Umbilical cord (tissue), 2 donors: ENCODE data around the gene HMGN3. TPM values are rescaled to one million over a fixed set of nuclear protein-coding genes. Genes with fewer than 3 reads are reported as not detected.
"Not testable (repeated sequence)": the region's sequence is repeated elsewhere in the genome, so short reads cannot be mapped to it uniquely, and the experiment has no call there.

Source experiments
- DNase-seq: peaks from one replicate; pipeline ENCODE4 v3.0.0-alpha.2; 2015; ENCODE audit warnings: low spot score
- total RNA-seq: library from RNA; depleted of rRNA; stranded (reverse); fragments of >200 nt; gene quantifications from one replicate; pipeline ENCODE4 v1.2.3, GENCODE V29; 2014; ENCODE audit warnings: low replicate concordance; ENCODE audit not compliant: insufficient read depth

Gene HMGN3
- total RNA-seq = 33.5 TPM

DNA sequence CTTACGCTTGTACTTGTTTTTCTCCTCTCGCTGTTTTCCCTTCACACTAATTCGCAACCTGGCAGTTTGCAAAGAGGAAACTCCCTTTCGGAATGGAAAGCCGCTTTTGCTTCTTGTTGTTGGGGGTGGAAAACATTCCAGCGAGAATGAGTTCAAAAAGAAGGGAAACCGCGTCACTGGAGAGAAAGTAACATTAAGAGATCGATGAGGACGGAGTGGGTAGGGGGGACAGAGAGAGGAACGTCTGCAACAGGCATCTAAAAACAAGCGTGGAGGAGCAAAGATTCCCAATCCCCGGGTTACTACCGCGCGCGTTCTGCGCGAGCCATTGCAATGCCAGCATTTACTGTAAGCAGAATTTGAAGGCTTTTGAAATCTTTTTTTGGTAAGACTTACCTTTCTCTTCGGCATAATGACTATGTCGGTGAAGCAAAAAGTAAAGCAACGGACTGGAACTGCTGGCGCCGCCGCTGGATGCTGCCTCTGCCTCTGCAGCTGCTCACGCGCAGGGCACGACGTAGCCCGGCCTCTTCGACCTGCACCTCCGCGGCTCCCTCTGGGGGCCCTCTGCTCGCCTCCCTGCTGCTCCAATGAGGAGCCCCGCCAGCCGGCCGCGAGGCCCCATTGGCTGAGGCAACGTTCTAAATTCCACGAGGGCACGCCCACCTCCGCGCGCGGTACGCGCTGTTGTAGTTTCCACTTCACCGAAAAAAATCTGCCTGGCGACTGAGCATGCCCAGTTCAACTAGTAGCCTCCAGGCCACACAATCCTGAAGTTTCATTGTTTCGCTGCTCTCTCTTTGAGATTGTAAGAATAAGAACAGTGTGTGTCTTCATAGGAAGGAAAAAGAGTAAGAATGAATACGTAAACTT is at the start of gene HMGN3:
TSS of gene HMGN3 (minus strand) at position 533 of the 873 bp plus-strand sequence.
- DNase-seq = peak; percentile 96

GRCh38 chr6:79280756-79281155 is 46.3 kb upstream of the HMGN3 start:
- DNase-seq = no peak

DNA sequence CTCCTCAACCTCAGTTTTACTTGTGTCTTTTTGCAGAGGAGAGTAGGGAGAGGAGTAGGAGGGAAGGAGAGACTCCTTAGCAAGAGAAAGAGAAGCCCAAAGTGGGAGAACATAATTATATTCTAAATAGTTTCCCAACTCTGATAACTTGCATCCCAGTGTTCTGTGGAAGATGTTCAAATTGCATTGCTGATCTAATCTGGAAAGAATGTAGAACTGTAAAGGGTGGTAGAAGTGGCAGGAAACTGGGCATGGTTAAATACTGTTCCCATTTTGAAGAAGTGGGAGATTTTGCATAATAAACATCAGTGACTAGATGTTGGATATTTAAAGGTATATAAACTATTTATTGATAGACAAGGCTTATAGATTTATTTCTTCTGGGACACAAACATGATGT is 42.6 kb upstream of the HMGN3 start:
- DNase-seq = no peak

GRCh38 chr6:79269877-79270276 is 35.4 kb upstream of the HMGN3 start:
- peak; percentile 47 for DNase-seq

DNA sequence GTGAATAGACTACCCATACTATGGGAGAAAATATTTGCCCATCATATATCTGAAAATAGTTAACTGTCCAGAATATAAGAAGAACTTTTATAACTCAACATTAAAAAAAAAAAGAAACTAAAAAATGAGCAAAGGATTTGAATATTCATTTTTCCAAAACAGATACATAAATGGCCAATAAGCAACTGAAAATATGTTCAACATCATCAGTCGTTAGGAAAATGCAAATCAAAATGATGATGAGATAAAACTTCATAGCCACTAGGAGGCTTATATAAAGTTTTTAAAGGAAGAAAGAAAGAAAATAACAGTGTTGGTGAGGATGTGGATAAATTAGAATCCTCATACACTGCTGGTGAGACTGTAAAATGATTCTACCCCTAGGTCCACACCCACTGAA is 32.6 kb upstream of the HMGN3 start:
- DNase-seq = no peak

DNA sequence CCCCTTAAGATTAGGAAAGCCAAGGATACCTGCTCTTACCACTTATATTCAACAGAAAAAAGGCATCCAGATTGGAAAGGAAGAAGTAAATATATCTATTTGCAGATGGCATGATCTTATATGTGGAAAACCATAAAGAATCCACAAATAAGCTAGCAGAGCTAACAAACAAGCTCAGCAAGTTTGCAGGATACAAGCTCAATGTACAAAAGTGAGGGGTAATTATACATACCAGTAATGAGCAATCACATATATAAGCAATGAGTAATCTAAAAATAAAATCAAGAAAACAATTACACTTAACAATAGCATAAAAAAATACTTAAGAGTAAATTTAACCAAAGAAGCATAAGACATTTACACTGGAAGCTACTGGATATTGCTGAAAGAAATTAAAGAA is 31.6 kb upstream of the HMGN3 start:
- no peak for DNase-seq

- DNase-seq = no peak
Measured at GRCh38 chr6:79263359-79263758, 28.9 kb upstream of the HMGN3 start.

DNA sequence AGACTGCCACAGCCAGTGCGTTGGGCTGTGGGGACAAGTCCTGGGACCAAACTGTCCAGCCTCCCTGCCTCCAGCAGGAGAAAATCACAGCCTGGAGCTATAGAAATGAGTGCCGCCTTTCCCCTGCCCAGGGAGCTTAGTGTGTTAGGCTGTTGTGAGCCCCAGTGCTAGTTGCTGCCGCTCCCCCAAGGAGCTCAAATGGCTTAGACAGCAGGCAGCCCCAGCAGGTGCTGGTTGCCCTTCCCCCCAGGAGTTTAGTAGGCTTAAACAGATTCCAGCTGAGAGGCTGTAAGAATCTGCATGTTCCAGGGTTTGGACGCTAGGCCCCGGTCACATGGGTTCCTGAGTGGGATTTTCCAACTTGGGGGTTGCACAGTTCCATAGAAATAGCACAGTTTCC is 27.2 kb upstream of the HMGN3 start:
- DNase-seq = no peak

DNA sequence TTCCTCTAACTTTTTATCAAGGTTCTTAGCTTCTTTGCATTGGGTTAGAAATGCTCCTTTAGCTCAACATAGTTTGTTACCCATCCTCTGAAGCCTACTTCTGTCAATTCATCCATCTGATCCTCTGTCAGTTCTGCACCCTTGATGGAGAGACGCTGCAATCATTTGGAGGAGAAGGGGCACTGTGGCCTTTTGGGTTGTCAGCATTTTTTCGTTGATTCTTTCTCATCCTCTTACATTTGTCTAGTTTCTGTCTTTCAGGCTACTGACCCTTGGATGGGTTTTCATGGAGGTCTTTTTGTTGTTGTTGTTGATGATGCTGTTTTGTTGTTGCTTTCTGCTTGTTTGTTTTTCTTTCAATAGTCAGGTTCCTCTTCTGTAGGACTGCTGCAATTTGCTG is 26.3 kb upstream of the HMGN3 start:
- no peak for DNase-seq

DNA sequence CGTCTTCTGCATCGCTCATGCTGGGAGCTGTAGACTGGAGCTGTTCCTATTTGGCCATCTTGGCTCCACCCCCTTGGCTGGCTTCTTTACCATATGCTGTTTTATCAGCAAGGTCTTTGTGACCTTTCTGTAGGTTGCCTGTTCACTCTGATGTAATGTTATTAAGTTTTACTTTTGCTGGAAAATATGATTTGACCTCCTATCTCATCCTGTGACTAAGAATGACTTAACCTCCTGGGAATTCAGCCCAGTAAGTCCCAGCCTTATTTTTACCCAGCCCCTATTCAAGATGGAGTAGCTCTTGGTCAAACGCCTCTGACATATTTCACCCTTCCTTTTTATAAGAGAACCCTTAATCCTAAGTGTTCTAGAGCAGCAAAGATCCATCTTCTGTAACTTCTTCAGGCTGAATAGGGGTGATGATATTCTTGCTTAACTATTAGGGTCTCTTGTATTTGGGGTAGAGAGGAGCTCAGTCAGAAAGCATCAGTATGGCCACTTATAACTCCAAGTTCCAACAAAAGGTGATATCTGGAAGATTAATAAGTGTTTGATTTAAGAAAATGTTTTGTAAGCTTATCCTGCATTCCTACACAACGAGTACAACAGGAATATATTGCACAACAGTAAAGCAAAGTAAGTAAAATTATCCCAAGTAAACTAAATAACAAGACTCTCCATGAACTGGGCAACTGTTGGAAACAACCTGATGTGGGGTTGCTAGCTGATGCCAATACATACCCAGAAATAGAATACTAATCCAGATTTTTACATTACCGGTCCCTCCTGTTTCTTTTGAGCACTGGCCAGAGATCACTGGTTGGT is 23.1 kb upstream of the HMGN3 start:
- DNase-seq = no peak

GRCh38 chr6:79256770-79257169 is 22.3 kb upstream of the HMGN3 start:
- not testable (repeated sequence) for DNase-seq

- DNase-seq = not testable (repeated sequence)
Measured at GRCh38 chr6:79255086-79255485, 20.6 kb upstream of the HMGN3 start.

DNA sequence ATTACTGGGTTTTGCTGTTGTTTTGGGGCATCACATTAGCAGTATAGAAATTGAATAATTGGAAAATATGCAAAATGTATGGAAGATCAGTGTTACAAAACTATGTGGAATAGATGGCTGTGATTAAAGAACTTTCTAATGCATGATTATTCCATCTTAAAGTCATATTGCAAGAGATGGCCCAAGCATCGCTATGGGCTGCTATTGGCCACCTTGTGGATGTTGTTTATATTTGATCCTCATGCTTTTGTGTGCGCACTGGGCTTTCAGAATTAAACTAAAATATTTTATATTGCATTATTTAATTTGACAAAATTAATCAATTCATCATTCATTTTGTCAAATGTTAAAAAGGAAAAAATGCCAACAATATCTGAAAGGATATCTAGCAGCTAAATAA is 16.1 kb upstream of the HMGN3 start:
- no peak for DNase-seq

DNA sequence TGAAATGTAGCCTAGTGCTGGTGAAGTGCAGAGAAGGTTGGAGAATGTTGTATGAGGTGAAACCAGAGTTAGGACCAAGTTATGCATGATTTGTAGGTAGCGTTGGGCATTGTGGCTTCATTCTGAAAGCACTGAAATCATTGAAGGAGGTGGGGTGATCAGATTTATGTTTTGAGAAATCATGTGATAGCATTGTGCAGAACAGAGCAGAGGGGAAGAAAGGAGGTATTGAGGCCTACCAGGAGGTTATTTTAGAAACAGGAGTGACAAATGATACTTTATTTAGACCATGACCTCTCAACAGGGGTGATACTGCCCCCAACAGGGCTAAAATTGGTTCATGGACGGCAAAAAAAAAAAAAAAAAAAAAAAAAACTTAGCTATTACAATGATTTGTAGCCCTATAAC is 15.6 kb upstream of the HMGN3 start:
- DNase-seq = no peak

DNA sequence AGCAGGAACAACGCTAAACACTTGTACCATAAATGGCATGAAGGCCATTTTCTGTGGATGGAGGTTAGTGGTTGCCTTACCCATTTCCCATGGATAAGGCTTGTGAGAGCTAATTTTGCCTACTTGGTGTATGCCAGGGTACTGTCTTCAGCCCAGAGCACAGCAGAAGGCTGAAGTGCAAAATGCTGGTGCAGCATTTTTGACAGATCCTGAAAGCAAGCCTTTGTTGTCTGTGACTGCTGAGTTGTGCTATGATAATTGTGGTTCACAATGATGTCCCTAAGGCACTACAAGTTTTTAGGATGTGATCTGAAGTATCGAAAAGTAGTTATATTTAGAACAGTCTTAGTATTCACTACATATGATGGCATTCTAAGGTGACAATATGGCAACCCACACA is 14.7 kb upstream of the HMGN3 start:
- no peak for DNase-seq

GRCh38 chr6:79246891-79247290 is 12.4 kb upstream of the HMGN3 start:
- DNase-seq = no peak

GRCh38 chr6:79241228-79241627 is 6.7 kb upstream of the HMGN3 start:
- DNase-seq = no peak

DNA sequence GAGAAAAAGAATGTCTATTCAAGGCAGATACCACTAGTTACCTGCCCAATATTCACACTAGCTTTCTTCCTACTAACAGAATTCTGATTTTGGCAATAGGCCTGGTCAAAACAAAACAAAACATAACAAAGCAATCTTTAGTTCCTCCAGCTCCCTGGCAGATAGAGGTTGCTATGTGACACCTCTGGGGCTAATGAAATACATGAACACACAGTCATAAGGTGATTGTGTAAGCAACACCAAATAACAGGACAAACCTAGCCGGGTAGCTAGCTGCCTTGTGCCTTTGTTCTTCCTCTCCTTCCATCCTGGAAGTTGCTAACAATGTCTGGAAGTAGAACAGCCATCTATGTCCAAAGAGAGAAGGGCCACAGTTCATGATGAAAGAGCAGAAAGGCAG is 6.0 kb upstream of the HMGN3 start:
- no peak for DNase-seq

GRCh38 chr6:79239536-79240168 is 5.2 kb upstream of the HMGN3 start:
- DNase-seq = no peak

- DNase-seq = no peak
Measured at GRCh38 chr6:79238919-79239318, 4.4 kb upstream of the HMGN3 start.

GRCh38 chr6:79236711-79237110 is 2.2 kb upstream of the HMGN3 start:
- DNase-seq = no peak

GRCh38 chr6:79233611-79234149 is 802 bp downstream of the HMGN3 start:
- DNase-seq = peak; percentile 92
